HG03520 (cell line): ENCODE results near the gene WNT10A.

Experiments used
- ATAC-seq: cut with Tn5 transposase; IDR thresholded peaks from one replicate; pipeline ENCODE4 v1.9.1; 2021; ENCODE audit warnings: mild to moderate bottlenecking, moderate library complexity; ENCODE audit not compliant: unreplicated experiment

Gene WNT10A

GRCh38 chr2:218892693-218893348, 12.2 kb downstream of the WNT10A start:
- ATAC-seq = peak; percentile 39

GRCh38 chr2:218893349-218894150, 12.9 kb downstream of the WNT10A start:
- no peak for ATAC-seq

GRCh38 chr2:218894151-218894879, 13.7 kb downstream of the WNT10A start:
- ATAC-seq = no peak

- ATAC-seq = no peak
These were observed 14.2 kb downstream of the WNT10A start for GRCh38 chr2:218894880-218895157.

GRCh38 chr2:218895326-218895725, 14.7 kb downstream of the WNT10A start:
- no peak for ATAC-seq

GRCh38 chr2:218895759-218896500, 15.3 kb downstream of the WNT10A start:
- peak; percentile 10 for ATAC-seq

- peak; percentile 50 for ATAC-seq
These were observed 16.1 kb downstream of the WNT10A start for GRCh38 chr2:218896501-218897393.

- peak; percentile 3 for ATAC-seq
These were observed 16.9 kb downstream of the WNT10A start for GRCh38 chr2:218897394-218898108.

- peak; percentile 27 for ATAC-seq
These were observed 17.6 kb downstream of the WNT10A start for GRCh38 chr2:218898109-218898878.

- no peak for ATAC-seq
These were observed 18.5 kb downstream of the WNT10A start for GRCh38 chr2:218899147-218899546.

GRCh38 chr2:218902427-218902826, 21.8 kb downstream of the WNT10A start:
- ATAC-seq = no peak

- no peak for ATAC-seq
These were observed 23.5 kb downstream of the WNT10A start for GRCh38 chr2:218904176-218904575.

GRCh38 chr2:218908721-218909619, 28.3 kb downstream of the WNT10A start:
- ATAC-seq = peak; percentile 83

GRCh38 chr2:218910741-218911140, 30.1 kb downstream of the WNT10A start:
- no peak for ATAC-seq

- no peak for ATAC-seq
These were observed 39.9 kb downstream of the WNT10A start for GRCh38 chr2:218920504-218920903.

GRCh38 chr2:218924757-218925156, 44.1 kb downstream of the WNT10A start:
- no peak for ATAC-seq

- no peak for ATAC-seq
These were observed 44.8 kb downstream of the WNT10A start for GRCh38 chr2:218925434-218925833.

GRCh38 chr2:218927422-218927821, 46.8 kb downstream of the WNT10A start:
- no peak for ATAC-seq
